GM12878 (cell line): ENCODE results near the gene RNASE2. TPM values are rescaled to one million over a fixed set of nuclear protein-coding genes. Genes with fewer than 3 reads are reported as not detected.

Source experiments
- ATAC-seq: fragments of 200-7000 bp; cut with Tn5 transposase; 3 replicates; pipeline ENCODE4 v1.9.1; 2020; ENCODE audit warnings: mild to moderate bottlenecking, moderate library complexity
- BruUV-seq: library from RNA; stranded (reverse); fragments of 400-500 nt; replicated peaks from 2 replicates; lab custom pipeline; 2021; lab: Mats Ljungman, UMichigan
- CTCF ChIA-PET: fragments of 300-600 bp; sonication (Branson Sonifier 250); formaldehyde crosslinking; extraction: SDS; loops from one replicate; lab custom pipeline; 2021; ENCODE audit warnings: inconsistent platforms; lab: Yijun Ruan, JAX
- POLR2A ChIA-PET: fragments of 350-600 bp; formaldehyde crosslinking; extraction: SDS; loops from one replicate; lab custom pipeline; 2021; ENCODE audit warnings: inconsistent platforms; lab: Charles Lee
- RAD21 ChIA-PET: fragments of 300-600 bp; sonication (Branson Sonifier 250); formaldehyde crosslinking; loops from one replicate; lab custom pipeline; 2023; ENCODE audit warnings: antibody characterized with exemption; ENCODE audit not compliant: unreplicated experiment; lab: Charles Lee
- SMC1A ChIA-PET: fragments of 300-600 bp; sonication (Branson Sonifier 250); formaldehyde crosslinking; loops from one replicate; lab custom pipeline; 2023; ENCODE audit not compliant: unreplicated experiment, uncharacterized antibody; lab: Charles Lee
- DNase-seq: peaks from one replicate; pipeline ENCODE4 v3.0.0-alpha.2; 2011; ENCODE audit warnings: low read depth, low spot score
- FAIRE-seq: peaks from 3 replicates; lab custom pipeline; 2011; peaks lifted over from hg19 to GRCh38; lab: Jason Lieb, UNC
- H2AFZ ChIP-seq: 2 replicates; pipeline ENCODE4 v1.6.0; 2011; ENCODE audit warnings: low read depth, low read length, control low read depth; ENCODE audit not compliant: control insufficient read depth
- H3K27ac ChIP-seq: 2 replicates; pipeline ENCODE4 v1.5.1; 2011; ENCODE audit warnings: control low read depth; ENCODE audit not compliant: control insufficient read depth, insufficient read depth
- H3K27me3 ChIP-seq, 2 experiments: replicated peaks in 1 of 2; 2 replicates each; pipeline versions ENCODE4 v1.6.0 to v1.6.1; 2011; ENCODE audit warnings: low read length in 1 of 2; ENCODE audit not compliant: control insufficient read depth in 2 of 2, insufficient read depth in 2 of 2
- H3K36me3 ChIP-seq, 2 experiments: 2 replicates each; pipeline ENCODE4 v1.5.1; 2011; ENCODE audit warnings: low read length in 1 of 2; ENCODE audit not compliant: control insufficient read depth in 2 of 2, insufficient read depth in 2 of 2
- H3K4me1 ChIP-seq: 2 replicates; pipeline ENCODE4 v1.6.1; 2011; ENCODE audit warnings: mild to moderate bottlenecking, low read length, moderate library complexity, mixed read lengths; ENCODE audit not compliant: control insufficient read depth, insufficient read depth
- H3K4me2 ChIP-seq: 2 replicates; pipeline ENCODE4 v1.6.0; 2011; ENCODE audit warnings: control low read depth; ENCODE audit not compliant: control insufficient read depth, insufficient read depth
- H3K4me3 ChIP-seq: fragments of 200-600 bp; sonication (generic); 2 replicates; pipeline ENCODE4 v1.5.1; 2016
- H3K79me2 ChIP-seq: 2 replicates; pipeline ENCODE4 v1.6.0; 2011; ENCODE audit warnings: low read length; ENCODE audit not compliant: control insufficient read depth, insufficient read depth
- H3K9ac ChIP-seq: 2 replicates; pipeline ENCODE4 v1.8.0; 2011; ENCODE audit warnings: low read length, control low read depth, mixed read lengths; ENCODE audit not compliant: control insufficient read depth, insufficient read depth
- H3K9me3 ChIP-seq: replicated peaks from 3 replicates; pipeline ENCODE4 v1.5.1; 2011; ENCODE audit warnings: mild to moderate bottlenecking, low read length; ENCODE audit not compliant: control insufficient read depth, insufficient read depth
- H4K20me1 ChIP-seq: 2 replicates; pipeline ENCODE4 v1.6.0; 2011; ENCODE audit not compliant: control insufficient read depth, insufficient read depth
- ASH2L ChIP-seq: fragments of 300-600, 200-600 bp; sonication (generic); IDR thresholded peaks from 2 replicates; pipeline ENCODE4 v1.6.1; 2017; ENCODE audit warnings: low read depth, mild to moderate bottlenecking, borderline replicate concordance
- ATF2 ChIP-seq: IDR thresholded peaks from 2 replicates; pipeline ENCODE4 v1.6.1; 2012; ENCODE audit warnings: low read length, inconsistent platforms
- BMI1 ChIP-seq: fragments of 450-650 bp; IDR thresholded peaks from 2 replicates; pipeline ENCODE4 v1.6.1; 2016; ENCODE audit warnings: mild to moderate bottlenecking, moderate library complexity, borderline replicate concordance
- CBX5 ChIP-seq: sonication (generic); IDR thresholded peaks from 2 replicates; pipeline ENCODE4 v1.6.1; 2016; ENCODE audit warnings: low read depth, moderate library complexity, mild to moderate bottlenecking, inconsistent platforms
- CREM ChIP-seq: IDR thresholded peaks from 2 replicates; pipeline ENCODE4 v1.6.1; 2014; ENCODE audit warnings: antibody characterized with exemption, low read depth
- JUND ChIP-seq: IDR thresholded peaks from 2 replicates; pipeline ENCODE4 v1.6.1; 2012; ENCODE audit warnings: low read depth, mild to moderate bottlenecking, low read length, improper control_type of control experiment, moderate library complexity
- MEF2B ChIP-seq: fragments of 450-650 bp; IDR thresholded peaks from 2 replicates; pipeline ENCODE4 v1.6.1; 2018; ENCODE audit warnings: mild to moderate bottlenecking, moderate library complexity; ENCODE audit not compliant: partially characterized antibody, poor library complexity, severe bottlenecking
- NFYB ChIP-seq: IDR thresholded peaks from 2 replicates; pipeline ENCODE4 v1.6.1; 2011; ENCODE audit warnings: low read depth, mild to moderate bottlenecking, low read length, improper control_type of control experiment, moderate library complexity; ENCODE audit not compliant: insufficient read depth
- PAX5 ChIP-seq: IDR thresholded peaks from 2 replicates; pipeline ENCODE4 v1.6.1; 2011; ENCODE audit warnings: low read depth, low read length, borderline replicate concordance
- POLR2AphosphoS5 ChIP-seq: IDR thresholded peaks from 2 replicates; pipeline ENCODE4 v1.6.1; 2011; ENCODE audit warnings: mild to moderate bottlenecking, low read length, inconsistent platforms
- SRF ChIP-seq, 2 experiments: IDR thresholded peaks; 2 replicates each; pipeline ENCODE4 v1.6.1; 2011; ENCODE audit warnings: low read depth in 2 of 2, low read length in 2 of 2, mild to moderate bottlenecking in 1 of 2, moderate library complexity in 1 of 2
- YY1 ChIP-seq: IDR thresholded peaks from 2 replicates; pipeline ENCODE4 v1.6.1; 2011; ENCODE audit warnings: low read depth, mild to moderate bottlenecking, low read length
- ZBED1 ChIP-seq: IDR thresholded peaks from 2 replicates; pipeline ENCODE4 v1.6.1; 2016; ENCODE audit warnings: borderline replicate concordance
- ZSCAN29 ChIP-seq: fragments of 450-650 bp; IDR thresholded peaks from 2 replicates; pipeline ENCODE4 v1.6.1; 2017; ENCODE audit warnings: mild to moderate bottlenecking, moderate library complexity
- WGBS: methylation state at CpG from one replicate; pipeline ENCODE4 v1.1.6; 2016; ENCODE audit warnings: low lambda C conversion rate; ENCODE audit not compliant: insufficient replicate concordance, insufficient coverage; ENCODE audit errors: missing lambda C conversion rate; 5-methylcytosine and 5-hydroxymethylcytosine counted together
- in situ Hi-C: fragments of 300-500 bp; cut with MboI; formaldehyde crosslinking; loops from 9 replicates; pipeline ENCODE4 v1.14.3; 2018; ENCODE audit warnings: mixed read lengths
- intact Hi-C: fragments of 100-400 bp; cut with micrococcal nuclease; formaldehyde crosslinking; loops from one replicate; pipeline ENCODE4 v1.14.2; 2022; ENCODE audit not compliant: unreplicated experiment
- polyA plus RNA-seq, 11 experiments: library from polyadenylated mRNA; depleted of rRNA in 4 of 11; unstranded in 6 of 11; stranded (reverse) in 5 of 11; fragments of >200 nt; fragmentation: Nextera tagmentation in 4 of 11; fragmentation: Illumina TruSeq in 1 of 11; extraction: Ambion mirVana in 4 of 11; extraction: Trizol in 1 of 11; gene quantifications; 1 replicate in 1 of 11; 2 replicates in 10 of 11; pipeline versions ENCODE4 v1.2.1 to v1.2.3, GENCODE V29; 2011 to 2016; ENCODE audit warnings: inconsistent platforms in 2 of 11, missing spikeins in 2 of 11, low read depth in 1 of 11
- total RNA-seq, 4 experiments: library from RNA; depleted of rRNA in 3 of 4; stranded (reverse); fragments of >200 nt in 3 of 4; fragmentation: Illumina TruSeq in 1 of 4; extraction: Trizol in 1 of 4; gene quantifications; 2 replicates each; pipeline versions ENCODE4 v1.2.1 to v1.2.3, GENCODE V29; 2013 to 2021
- TF ChIP-seq, protein P1 (sequence below): fragments of 450-650 bp; IDR thresholded peaks from 2 replicates; pipeline ENCODE4 v1.6.1; 2017; ENCODE audit warnings: antibody characterized with exemption, mild to moderate bottlenecking, moderate library complexity
- TF ChIP-seq, protein P2 (sequence below): IDR thresholded peaks from 2 replicates; pipeline ENCODE4 v1.6.1; 2011; ENCODE audit warnings: borderline replicate concordance, low read depth, mild to moderate bottlenecking, moderate library complexity, mixed read lengths, low read length; ENCODE audit not compliant: insufficient read depth; ENCODE audit errors: extremely low read length
- TF ChIP-seq, protein P3 (sequence below): fragments of 450-650 bp; IDR thresholded peaks from 2 replicates; pipeline ENCODE4 v1.6.1; 2016; ENCODE audit warnings: mild to moderate bottlenecking
- TF ChIP-seq, protein P4 (sequence below): IDR thresholded peaks from 2 replicates; pipeline ENCODE4 v1.6.1; 2012; ENCODE audit warnings: low read depth, low read length, improper control_type of control experiment

The RNASE2 gene
- total and polyA plus RNA-seq, 10 of the 15 experiments (the other 5 are each of a cell fraction or from before 2014, with no cell fraction given), result not detected

- no peak for TF ChIP-seq JUND
Measured at GRCh38 chr14:20905676-20906075, 49.6 kb upstream of the RNASE2 start (continued).

GRCh38 chr14:20907214-20907613 is 48.1 kb upstream of the RNASE2 start:
- WGBS, result 45% methylated on average over 1 of the region's 1 CpG
- no peak overlapping the region for H2AFZ ChIP-seq
- intact Hi-C loops, result no loop called here
- DNase-seq (no peak), FAIRE-seq (no peak), ATAC-seq (no peak)
- ChIA-PET RAD21 (no interaction called here), SMC1A (interaction anchor here (0.6 kb wide), 1 partner anchor 30 kb away, joined by 3 read pairs; no protein-coding TSS in a partner anchor), POLR2A (no interaction called here), CTCF (no interaction called here)
- H3K4me1 ChIP-seq, result no peaks in the 10 kb centered on the region
- no peaks in the 10 kb centered on the region for H3K9me3 ChIP-seq
- H3K79me2 ChIP-seq, result no peaks in the 10 kb centered on the region
- H3K27me3 ChIP-seq, result no peaks in the 10 kb centered on the region
- no peak overlapping the region for H3K27ac ChIP-seq
- BruUV-seq, result no TSS peak
- no peak overlapping the region for H3K4me3 ChIP-seq
- no peaks in the 10 kb centered on the region for H3K36me3 ChIP-seq
- no peaks in the 10 kb centered on the region for H4K20me1 ChIP-seq
- H3K4me2 ChIP-seq, result no peak overlapping the region
- in situ Hi-C loops, result no loop called here
- no peak overlapping the region for H3K9ac ChIP-seq
- TF ChIP-seq SRF (IDR thresholded peaks at IDR 0.05; ENCODE audit: low read depth in 2 of 2, low read length in 2 of 2), result no peak
- TF ChIP-seq, protein P1, sequence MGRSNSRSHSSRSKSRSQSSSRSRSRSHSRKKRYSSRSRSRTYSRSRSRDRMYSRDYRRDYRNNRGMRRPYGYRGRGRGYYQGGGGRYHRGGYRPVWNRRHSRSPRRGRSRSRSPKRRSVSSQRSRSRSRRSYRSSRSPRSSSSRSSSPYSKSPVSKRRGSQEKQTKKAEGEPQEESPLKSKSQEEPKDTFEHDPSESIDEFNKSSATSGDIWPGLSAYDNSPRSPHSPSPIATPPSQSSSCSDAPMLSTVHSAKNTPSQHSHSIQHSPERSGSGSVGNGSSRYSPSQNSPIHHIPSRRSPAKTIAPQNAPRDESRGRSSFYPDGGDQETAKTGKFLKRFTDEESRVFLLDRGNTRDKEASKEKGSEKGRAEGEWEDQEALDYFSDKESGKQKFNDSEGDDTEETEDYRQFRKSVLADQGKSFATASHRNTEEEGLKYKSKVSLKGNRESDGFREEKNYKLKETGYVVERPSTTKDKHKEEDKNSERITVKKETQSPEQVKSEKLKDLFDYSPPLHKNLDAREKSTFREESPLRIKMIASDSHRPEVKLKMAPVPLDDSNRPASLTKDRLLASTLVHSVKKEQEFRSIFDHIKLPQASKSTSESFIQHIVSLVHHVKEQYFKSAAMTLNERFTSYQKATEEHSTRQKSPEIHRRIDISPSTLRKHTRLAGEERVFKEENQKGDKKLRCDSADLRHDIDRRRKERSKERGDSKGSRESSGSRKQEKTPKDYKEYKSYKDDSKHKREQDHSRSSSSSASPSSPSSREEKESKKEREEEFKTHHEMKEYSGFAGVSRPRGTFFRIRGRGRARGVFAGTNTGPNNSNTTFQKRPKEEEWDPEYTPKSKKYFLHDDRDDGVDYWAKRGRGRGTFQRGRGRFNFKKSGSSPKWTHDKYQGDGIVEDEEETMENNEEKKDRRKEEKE, result no peak
- TF ChIP-seq ASH2L, result no peak
- no peak for TF ChIP-seq BMI1
- no peak for TF ChIP-seq ZSCAN29
- TF ChIP-seq ZBED1, result no peak
- TF ChIP-seq ATF2, result no peak
- TF ChIP-seq PAX5, result no peak
- TF ChIP-seq, protein P2, sequence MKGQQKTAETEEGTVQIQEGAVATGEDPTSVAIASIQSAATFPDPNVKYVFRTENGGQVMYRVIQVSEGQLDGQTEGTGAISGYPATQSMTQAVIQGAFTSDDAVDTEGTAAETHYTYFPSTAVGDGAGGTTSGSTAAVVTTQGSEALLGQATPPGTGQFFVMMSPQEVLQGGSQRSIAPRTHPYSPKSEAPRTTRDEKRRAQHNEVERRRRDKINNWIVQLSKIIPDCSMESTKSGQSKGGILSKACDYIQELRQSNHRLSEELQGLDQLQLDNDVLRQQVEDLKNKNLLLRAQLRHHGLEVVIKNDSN, result no peak
- TF ChIP-seq, protein P3, sequence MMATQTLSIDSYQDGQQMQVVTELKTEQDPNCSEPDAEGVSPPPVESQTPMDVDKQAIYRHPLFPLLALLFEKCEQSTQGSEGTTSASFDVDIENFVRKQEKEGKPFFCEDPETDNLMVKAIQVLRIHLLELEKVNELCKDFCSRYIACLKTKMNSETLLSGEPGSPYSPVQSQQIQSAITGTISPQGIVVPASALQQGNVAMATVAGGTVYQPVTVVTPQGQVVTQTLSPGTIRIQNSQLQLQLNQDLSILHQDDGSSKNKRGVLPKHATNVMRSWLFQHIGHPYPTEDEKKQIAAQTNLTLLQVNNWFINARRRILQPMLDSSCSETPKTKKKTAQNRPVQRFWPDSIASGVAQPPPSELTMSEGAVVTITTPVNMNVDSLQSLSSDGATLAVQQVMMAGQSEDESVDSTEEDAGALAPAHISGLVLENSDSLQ, result no peak
- TF ChIP-seq YY1, result no peak
- TF ChIP-seq, protein P4, sequence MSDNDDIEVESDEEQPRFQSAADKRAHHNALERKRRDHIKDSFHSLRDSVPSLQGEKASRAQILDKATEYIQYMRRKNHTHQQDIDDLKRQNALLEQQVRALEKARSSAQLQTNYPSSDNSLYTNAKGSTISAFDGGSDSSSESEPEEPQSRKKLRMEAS, result no peak
- TF ChIP-seq MEF2B, result no peak
- TF ChIP-seq CREM, result no peak
- TF ChIP-seq POLR2AphosphoS5, result no peak
- TF ChIP-seq NFYB, result no peak
- no peak for TF ChIP-seq CBX5
